H9 (cell line): ENCODE data around the gene CD3G. TPM values are rescaled to one million over a fixed set of nuclear protein-coding genes. Genes with fewer than 3 reads are reported as not detected.

Source experiments
- DNase-seq: peaks from one replicate; pipeline ENCODE4 v3.0.0-alpha.2; 2017
- H2AFZ ChIP-seq: one replicate; pipeline ENCODE4 v1.6.1; 2013; ENCODE audit warnings: mild to moderate bottlenecking, low read length, control low read depth, moderate library complexity
- H2AK5ac ChIP-seq: 2 replicates; pipeline ENCODE4 v1.6.1; 2013; ENCODE audit warnings: low read length, control low read depth, mixed read lengths; ENCODE audit not compliant: insufficient read length
- H2BK120ac ChIP-seq: one replicate; pipeline ENCODE4 v1.6.1; 2013; ENCODE audit warnings: low read depth, mild to moderate bottlenecking, low read length, control low read depth, inconsistent platforms; ENCODE audit not compliant: poor library complexity, severe bottlenecking
- H2BK12ac ChIP-seq: 2 replicates; pipeline ENCODE4 v1.6.1; 2013; ENCODE audit warnings: low read length, control low read depth, mixed read lengths, low read depth; ENCODE audit not compliant: insufficient read length
- H2BK15ac ChIP-seq: 2 replicates; pipeline ENCODE4 v1.6.1; 2013; ENCODE audit warnings: low read depth, low read length, control low read depth
- H2BK20ac ChIP-seq: one replicate; pipeline ENCODE4 v1.6.1; 2013; ENCODE audit warnings: low read depth, mild to moderate bottlenecking, low read length, control low read depth, inconsistent platforms; ENCODE audit not compliant: poor library complexity, severe bottlenecking
- H2BK5ac ChIP-seq: 2 replicates; pipeline ENCODE4 v1.6.1; 2013; ENCODE audit warnings: low read length, control low read depth, mixed read lengths; ENCODE audit not compliant: insufficient read length
- H3K14ac ChIP-seq: 2 replicates; pipeline ENCODE4 v1.6.1; 2013; ENCODE audit warnings: low read length, control low read depth; ENCODE audit not compliant: insufficient read depth
- H3K18ac ChIP-seq: 2 replicates; pipeline ENCODE4 v1.6.1; 2013; ENCODE audit warnings: low read depth, mild to moderate bottlenecking, mixed read lengths, low read length, control low read depth; ENCODE audit not compliant: insufficient read length
- H3K23ac ChIP-seq: 2 replicates; pipeline ENCODE4 v1.6.1; 2013; ENCODE audit warnings: low read length, control low read depth, mixed read lengths, low read depth; ENCODE audit not compliant: insufficient read length
- H3K23me2 ChIP-seq: 2 replicates; pipeline ENCODE4 v1.6.1; 2013; ENCODE audit warnings: low read depth, mild to moderate bottlenecking, mixed read lengths, low read length, control low read depth; ENCODE audit not compliant: insufficient read length, poor library complexity, severe bottlenecking
- H3K27ac ChIP-seq: 2 replicates; pipeline ENCODE4 v1.5.1; 2013; ENCODE audit warnings: low read length, control low read depth, mixed read lengths, low read depth; ENCODE audit not compliant: insufficient read length
- H3K27me3 ChIP-seq: 2 replicates; pipeline ENCODE4 v1.6.1; 2013; ENCODE audit warnings: low read length, control low read depth, inconsistent platforms; ENCODE audit not compliant: insufficient read depth
- H3K4ac ChIP-seq: 2 replicates; pipeline ENCODE4 v1.6.1; 2013; ENCODE audit warnings: low read depth, mild to moderate bottlenecking, control low read depth, inconsistent platforms, low read length, moderate library complexity
- H3K4me1 ChIP-seq: 2 replicates; pipeline ENCODE4 v1.6.1; 2013; ENCODE audit warnings: low read length, control low read depth, inconsistent platforms; ENCODE audit not compliant: insufficient read depth
- H3K4me2 ChIP-seq: 2 replicates; pipeline ENCODE4 v1.6.1; 2013; ENCODE audit warnings: low read length, control low read depth, mixed read lengths; ENCODE audit not compliant: insufficient read length, insufficient read depth
- H3K56ac ChIP-seq: 2 replicates; pipeline ENCODE4 v1.6.1; 2013; ENCODE audit warnings: low read depth, mild to moderate bottlenecking, mixed read lengths, low read length, control low read depth; ENCODE audit not compliant: insufficient read length
- H3K79me1 ChIP-seq: 2 replicates; pipeline ENCODE4 v1.6.1; 2013; ENCODE audit warnings: low read depth, mild to moderate bottlenecking, moderate library complexity, low read length, control low read depth, inconsistent platforms; ENCODE audit not compliant: insufficient read depth, poor library complexity, severe bottlenecking
- H3K79me2 ChIP-seq: 2 replicates; pipeline ENCODE4 v1.6.1; 2013; ENCODE audit warnings: low read length, control low read depth, inconsistent platforms; ENCODE audit not compliant: insufficient read depth
- H3K9ac ChIP-seq: 2 replicates; pipeline ENCODE4 v1.6.1; 2013; ENCODE audit warnings: low read length, control low read depth, mixed read lengths; ENCODE audit not compliant: insufficient read length; ENCODE audit errors: extremely low read depth
- H3K9me3 ChIP-seq: one replicate; pipeline ENCODE4 v1.6.1; 2013; ENCODE audit warnings: low read depth, low read length, inconsistent platforms; ENCODE audit not compliant: control insufficient read depth
- H3T11ph ChIP-seq: one replicate; pipeline ENCODE4 v1.6.1; 2013; ENCODE audit warnings: mild to moderate bottlenecking, low read length, control low read depth, inconsistent platforms
- H4K20me1 ChIP-seq: one replicate; pipeline ENCODE4 v1.6.1; 2013; ENCODE audit not compliant: control insufficient read depth, insufficient read length, insufficient read depth
- H4K5ac ChIP-seq: 2 replicates; pipeline ENCODE4 v1.6.1; 2013; ENCODE audit warnings: low read depth, mild to moderate bottlenecking, mixed read lengths, low read length, control low read depth; ENCODE audit not compliant: insufficient read length
- H4K8ac ChIP-seq: replicated peaks from 2 replicates; pipeline ENCODE4 v1.6.1; 2013; ENCODE audit warnings: low read length, control low read depth, mixed read lengths, low read depth; ENCODE audit not compliant: insufficient read length
- H4K91ac ChIP-seq: 2 replicates; pipeline ENCODE4 v1.6.1; 2013; ENCODE audit warnings: low read depth, mild to moderate bottlenecking, moderate library complexity, mixed read lengths, low read length, control low read depth; ENCODE audit not compliant: insufficient read length
- H3K27ac Mint-ChIP-seq, 3 experiments: 2 replicates in 2 of 3; 3 replicates in 1 of 3; pipeline ENCODE4 v1.8.0; 2020 to 2021; ENCODE audit warnings: mixed read lengths in 3 of 3, mild to moderate bottlenecking in 1 of 3, moderate library complexity in 1 of 3
- H3K27me3 Mint-ChIP-seq: 2 replicates; pipeline ENCODE4 v1.8.0; 2021; ENCODE audit warnings: low read depth, mild to moderate bottlenecking, moderate library complexity, mixed read lengths
- H3K36me3 Mint-ChIP-seq, 3 experiments: 2 replicates in 2 of 3; 3 replicates in 1 of 3; pipeline ENCODE4 v1.8.0; 2020 to 2021; ENCODE audit warnings: low read depth in 3 of 3, mixed read lengths in 3 of 3; ENCODE audit not compliant: insufficient read depth in 1 of 3
- H3K4me1 Mint-ChIP-seq, 2 experiments: 2 replicates each; pipeline ENCODE4 v1.8.0; 2020; ENCODE audit warnings: mixed read lengths in 2 of 2
- H3K4me3 Mint-ChIP-seq, 2 experiments: 2 replicates in 1 of 2; 3 replicates in 1 of 2; pipeline ENCODE4 v1.8.0; 2020 to 2021; ENCODE audit warnings: mild to moderate bottlenecking in 2 of 2, mixed read lengths in 2 of 2, moderate library complexity in 1 of 2
- H3K9me3 Mint-ChIP-seq, 2 experiments: 2 replicates in 1 of 2; 3 replicates in 1 of 2; pipeline ENCODE4 v1.8.0; 2020; ENCODE audit warnings: mild to moderate bottlenecking in 2 of 2, mixed read lengths in 2 of 2, moderate library complexity in 1 of 2
- WGBS: extraction: QIAGEN DNeasy Blood & Tissue Kit; methylation state at CpG from one replicate; pipeline ENCODE4 v1.1.7; 2013; ENCODE audit warnings: missing lambda C conversion rate, low lambda C conversion rate, mixed read lengths; ENCODE audit not compliant: insufficient read length; ENCODE audit errors: extremely low coverage; 5-methylcytosine and 5-hydroxymethylcytosine counted together
- total RNA-seq: library from RNA; stranded (reverse); gene quantifications from 2 replicates; pipeline ENCODE4 v1.2.1, GENCODE V29; 2021
- TF ChIP-seq, protein P1 (sequence below): fragments of 200-600 bp; sonication (generic); conservative IDR thresholded peaks from 3 replicates; pipeline ENCODE4 v1.8.0; 2021; ENCODE audit warnings: antibody characterized with exemption, mild to moderate bottlenecking

Gene CD3G
- total RNA-seq, 1 experiment from 2014 or later, result not detected

DNA sequence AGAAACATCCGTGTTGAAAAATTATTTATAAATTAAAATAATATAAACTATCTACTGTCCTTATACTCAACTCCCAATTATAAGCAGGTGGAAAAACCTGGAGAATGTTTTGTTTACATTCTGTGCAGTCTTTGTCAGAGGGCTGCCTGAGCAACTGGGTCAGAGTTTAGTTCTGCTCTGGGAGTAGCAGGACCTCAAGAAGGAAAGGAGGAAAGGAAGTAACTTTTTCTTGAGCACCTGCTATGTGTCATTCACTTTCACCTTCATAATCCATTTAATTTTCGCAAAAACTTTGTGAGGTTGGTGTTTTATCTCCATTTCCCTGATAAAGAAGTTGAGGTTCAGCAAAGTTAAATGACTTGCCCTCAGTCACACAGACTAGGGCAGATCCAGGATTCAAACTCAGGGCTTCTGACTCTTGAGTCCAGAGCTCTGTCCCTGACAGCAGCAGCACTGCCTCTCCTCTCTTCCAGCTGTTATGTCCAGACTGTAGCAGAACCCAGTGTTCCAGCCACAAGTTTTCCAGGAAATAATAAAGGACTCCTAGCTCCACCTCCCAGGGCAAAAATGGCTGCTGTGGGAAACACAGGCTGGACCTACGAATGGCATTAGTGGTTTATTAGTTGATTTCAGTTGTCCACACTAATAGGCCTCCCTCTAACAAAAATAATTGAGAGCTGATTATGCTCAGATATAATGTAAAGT, 33.2 kb upstream of the CD3G start:
- H3K79me1 ChIP-seq, result no peaks in the 10 kb centered on the region
- Mint-ChIP-seq H3K36me3 (no peaks in the 10 kb centered on the region), H3K27ac (no peak overlapping the region), H3K27me3 (peaks cover 29% of the 10 kb centered on the region), H3K9me3 (no peaks in the 10 kb centered on the region), H3K4me3 (no peak overlapping the region), H3K4me1 (peaks cover 19 to 24% of the 10 kb centered on the region in 2 experiments)
- H3K4me1 ChIP-seq, result peaks cover 6% of the 10 kb centered on the region; the same call in 1 of the 2 replicates
- no peak overlapping the region for H3K4me2 ChIP-seq
- no peak for DNase-seq
- peaks cover 7% of the 10 kb centered on the region for H3K23me2 ChIP-seq
- no CpG with 5 or more reads among the region's 3 CpGs for WGBS
- H2BK120ac ChIP-seq, result no peak overlapping the region
- TF ChIP-seq, protein P1, sequence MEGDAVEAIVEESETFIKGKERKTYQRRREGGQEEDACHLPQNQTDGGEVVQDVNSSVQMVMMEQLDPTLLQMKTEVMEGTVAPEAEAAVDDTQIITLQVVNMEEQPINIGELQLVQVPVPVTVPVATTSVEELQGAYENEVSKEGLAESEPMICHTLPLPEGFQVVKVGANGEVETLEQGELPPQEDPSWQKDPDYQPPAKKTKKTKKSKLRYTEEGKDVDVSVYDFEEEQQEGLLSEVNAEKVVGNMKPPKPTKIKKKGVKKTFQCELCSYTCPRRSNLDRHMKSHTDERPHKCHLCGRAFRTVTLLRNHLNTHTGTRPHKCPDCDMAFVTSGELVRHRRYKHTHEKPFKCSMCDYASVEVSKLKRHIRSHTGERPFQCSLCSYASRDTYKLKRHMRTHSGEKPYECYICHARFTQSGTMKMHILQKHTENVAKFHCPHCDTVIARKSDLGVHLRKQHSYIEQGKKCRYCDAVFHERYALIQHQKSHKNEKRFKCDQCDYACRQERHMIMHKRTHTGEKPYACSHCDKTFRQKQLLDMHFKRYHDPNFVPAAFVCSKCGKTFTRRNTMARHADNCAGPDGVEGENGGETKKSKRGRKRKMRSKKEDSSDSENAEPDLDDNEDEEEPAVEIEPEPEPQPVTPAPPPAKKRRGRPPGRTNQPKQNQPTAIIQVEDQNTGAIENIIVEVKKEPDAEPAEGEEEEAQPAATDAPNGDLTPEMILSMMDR, result no peak
- no peak overlapping the region for H2BK15ac ChIP-seq
- H3K27ac ChIP-seq, result no peak overlapping the region
- no peak overlapping the region for H2BK12ac ChIP-seq
- no peak overlapping the region for H3K18ac ChIP-seq
- H3K79me2 ChIP-seq, result no peaks in the 10 kb centered on the region
- H3K9ac ChIP-seq, result no peak overlapping the region
- H2AK5ac ChIP-seq, result no peak overlapping the region
- no peak overlapping the region for H4K8ac ChIP-seq
- H4K5ac ChIP-seq, result no peak overlapping the region
- no peak overlapping the region for H2AFZ ChIP-seq
- H4K91ac ChIP-seq, result no peak overlapping the region
- H3T11ph ChIP-seq, result no peak overlapping the region
- no peak overlapping the region for H3K14ac ChIP-seq
- H3K27me3 ChIP-seq, result no peaks in the 10 kb centered on the region
- H3K9me3 ChIP-seq, result no peaks in the 10 kb centered on the region
- no peak overlapping the region for H2BK5ac ChIP-seq
- no peak overlapping the region for H2BK20ac ChIP-seq
- H3K23ac ChIP-seq, result no peak overlapping the region
- no peak overlapping the region for H3K56ac ChIP-seq
- no peaks in the 10 kb centered on the region for H4K20me1 ChIP-seq
- H3K4ac ChIP-seq, result no peak overlapping the region
